HG03025 (cell line): ENCODE data around the gene NCS1.
"Not testable (repeated sequence)": the region's sequence is repeated elsewhere in the genome, so short reads cannot be mapped to it uniquely, and the experiment has no call there.

ENCODE experiments used
- ATAC-seq: cut with Tn5 transposase; IDR thresholded peaks from one replicate; pipeline ENCODE4 v1.9.1; 2021; ENCODE audit warnings: mild to moderate bottlenecking, moderate library complexity; ENCODE audit not compliant: unreplicated experiment, low FRiP score

The NCS1 gene

DNA sequence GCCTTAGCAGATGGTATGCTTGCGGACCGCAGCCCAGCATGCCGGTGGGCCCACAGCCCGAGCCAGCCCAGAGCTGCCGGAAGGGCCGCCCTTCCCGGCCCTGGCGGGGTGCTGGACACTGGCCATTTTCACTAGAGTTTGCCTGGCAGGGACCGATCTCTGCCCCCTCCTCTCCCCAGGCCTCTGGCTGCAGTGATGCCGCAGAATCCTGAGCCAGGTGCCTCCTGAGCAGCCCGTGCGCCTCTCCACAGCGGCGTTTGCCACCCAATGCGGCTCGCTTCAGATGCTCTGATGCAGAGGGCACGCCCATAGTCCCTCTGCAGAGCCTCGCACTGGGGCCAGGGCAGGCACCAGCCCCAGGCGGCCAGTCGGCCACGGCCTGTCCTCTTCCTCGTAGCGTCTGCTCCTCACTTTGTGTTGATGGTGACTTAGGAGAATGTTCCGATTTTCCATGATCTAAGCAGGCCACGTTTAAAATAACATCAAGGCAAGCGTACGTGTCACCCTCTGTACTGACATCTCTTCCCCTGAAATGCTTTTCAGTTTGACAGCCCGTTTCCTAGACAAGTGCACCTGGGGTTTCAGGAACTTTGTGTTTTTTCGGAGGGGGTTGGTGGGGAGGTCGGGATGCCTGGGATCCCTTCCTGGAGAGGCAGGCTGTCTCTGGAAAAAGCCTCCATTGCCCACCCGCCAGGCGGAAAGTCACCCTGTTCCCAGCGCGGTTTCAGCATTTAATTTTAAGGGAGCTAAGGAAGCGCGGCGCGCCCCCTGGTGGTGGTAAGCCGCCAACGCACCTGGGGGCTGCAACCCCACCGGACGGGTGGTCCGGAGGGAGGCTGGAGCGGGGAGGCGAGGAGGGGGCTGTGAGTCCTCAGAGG lies 63.6 kb downstream of the NCS1 start:
- ATAC-seq = no peak

DNA sequence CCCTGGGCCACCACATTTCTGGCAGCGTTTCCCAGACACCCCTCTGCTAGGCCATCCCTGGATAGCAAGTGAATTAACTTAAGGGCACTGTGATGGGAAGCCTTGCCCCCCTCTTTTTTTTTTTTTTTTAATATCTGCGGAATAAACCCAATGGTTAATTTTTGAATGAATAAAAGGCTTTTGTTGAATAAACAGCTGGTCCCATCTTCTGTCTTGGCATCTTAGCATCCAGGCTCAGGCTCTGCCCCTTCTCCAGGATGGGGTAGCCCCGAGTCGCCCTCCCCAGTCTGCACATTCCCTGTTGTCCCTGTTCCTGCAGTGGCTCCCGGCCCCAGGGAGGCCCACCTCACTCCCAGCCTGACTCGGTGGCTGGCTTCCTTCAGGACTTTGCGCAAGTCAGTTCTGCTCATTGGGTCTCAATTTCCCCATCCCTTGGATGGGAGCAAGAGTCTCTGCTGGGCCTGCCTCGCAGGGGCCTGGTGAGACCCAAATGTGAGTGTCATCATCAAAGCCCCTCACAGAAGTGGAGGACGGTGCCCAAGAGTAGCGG lies 64.3 kb downstream of the NCS1 start:
- no peak for ATAC-seq

DNA sequence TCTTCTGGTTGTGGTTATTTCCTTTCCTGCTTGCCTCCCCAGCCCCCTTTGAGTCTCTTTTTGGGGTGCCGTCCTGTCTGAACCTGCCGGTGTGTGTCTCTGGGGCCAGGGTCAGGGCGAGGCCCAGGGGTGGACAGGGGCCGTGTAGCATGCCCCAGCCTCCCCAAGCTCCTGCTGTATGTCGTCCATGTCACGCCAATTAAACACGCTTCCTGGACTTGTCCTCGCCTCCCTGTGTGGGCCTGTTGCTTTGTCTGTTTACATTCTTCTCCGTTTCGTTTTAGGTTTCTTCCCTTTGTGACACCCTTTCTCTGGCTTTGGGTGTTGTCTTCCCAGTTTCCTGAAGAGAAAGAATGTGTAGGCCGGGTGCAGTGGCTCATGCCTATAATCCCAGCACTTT lies 64.9 kb downstream of the NCS1 start:
- ATAC-seq = no peak

DNA sequence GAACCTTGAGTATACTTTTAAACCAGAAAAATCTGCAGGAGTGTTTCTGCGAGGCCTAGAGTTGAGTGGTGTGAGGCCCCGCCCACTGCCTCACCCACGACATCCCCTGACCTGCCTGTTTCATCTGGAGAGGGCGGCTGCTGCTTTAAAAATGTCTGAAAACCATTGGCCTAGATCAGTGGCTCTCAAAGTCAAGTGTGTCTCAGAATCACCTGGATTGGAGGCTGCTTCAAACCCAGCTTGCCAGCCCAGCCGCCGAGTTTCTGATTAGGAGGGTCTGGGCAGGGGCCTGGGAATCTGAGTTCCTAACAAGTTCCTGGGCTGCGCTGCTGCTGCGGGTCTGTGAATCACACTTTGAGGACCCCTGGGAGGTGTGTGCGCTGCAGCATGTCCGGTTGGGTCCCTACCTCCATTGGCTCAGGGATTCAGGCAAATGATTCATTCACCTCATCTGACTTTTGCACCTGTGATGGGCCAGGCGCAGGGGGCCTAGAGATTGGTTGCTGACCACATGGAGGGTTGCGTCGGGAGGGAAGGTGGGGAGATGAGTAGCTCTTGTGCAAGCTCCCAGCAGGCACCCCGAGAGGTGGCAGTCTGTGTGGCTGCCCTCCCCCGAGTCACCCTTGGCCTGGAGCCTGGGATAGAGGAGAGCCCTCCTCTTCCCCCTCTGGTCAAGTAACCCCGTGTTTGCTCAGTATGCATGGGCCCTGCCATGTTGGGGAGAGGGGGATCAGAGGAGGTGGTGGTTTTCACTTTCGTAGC lies 65.7 kb downstream of the NCS1 start:
- no peak for ATAC-seq

DNA sequence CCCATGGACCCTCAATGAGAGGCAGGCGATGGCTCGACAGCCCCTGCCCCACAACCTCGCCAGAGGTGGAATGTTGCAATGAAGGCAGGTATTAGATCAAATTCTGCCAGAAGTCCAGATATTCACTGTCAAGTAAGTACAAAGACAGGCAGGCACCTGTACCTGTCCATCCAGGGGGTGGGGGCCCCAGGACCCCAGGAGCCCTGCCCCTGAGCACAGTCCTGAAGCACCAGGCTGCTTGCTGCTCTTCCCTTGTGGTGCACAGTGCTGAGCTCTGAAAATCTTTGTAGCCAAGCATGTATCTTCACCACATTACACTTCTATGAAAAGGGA lies 67.1 kb downstream of the NCS1 start:
- no peak for ATAC-seq

DNA sequence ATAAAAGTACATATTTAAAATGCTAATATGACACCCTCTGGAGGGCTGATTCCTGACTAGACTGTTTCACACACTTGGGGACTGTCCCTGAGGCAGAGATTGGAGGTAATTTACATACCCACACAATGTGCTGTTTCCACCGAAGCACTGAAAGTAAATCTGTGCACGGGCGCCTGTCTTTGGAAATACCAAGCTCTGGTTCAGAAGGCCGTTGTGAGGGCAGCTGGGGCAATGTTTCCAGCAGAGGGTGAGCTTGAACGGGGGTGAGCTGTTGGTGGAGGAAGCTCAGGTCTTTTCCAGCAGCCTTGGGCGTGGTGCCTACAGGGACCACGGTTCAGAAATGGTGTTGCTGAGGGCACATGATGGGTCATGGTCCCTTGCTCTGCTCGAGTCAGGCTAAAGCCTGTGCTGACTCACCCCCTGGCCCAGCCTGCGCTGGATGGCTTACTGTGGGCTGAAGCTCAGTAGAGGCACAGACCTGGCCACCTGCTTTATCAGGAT lies 67.6 kb downstream of the NCS1 start:
- ATAC-seq = no peak

DNA sequence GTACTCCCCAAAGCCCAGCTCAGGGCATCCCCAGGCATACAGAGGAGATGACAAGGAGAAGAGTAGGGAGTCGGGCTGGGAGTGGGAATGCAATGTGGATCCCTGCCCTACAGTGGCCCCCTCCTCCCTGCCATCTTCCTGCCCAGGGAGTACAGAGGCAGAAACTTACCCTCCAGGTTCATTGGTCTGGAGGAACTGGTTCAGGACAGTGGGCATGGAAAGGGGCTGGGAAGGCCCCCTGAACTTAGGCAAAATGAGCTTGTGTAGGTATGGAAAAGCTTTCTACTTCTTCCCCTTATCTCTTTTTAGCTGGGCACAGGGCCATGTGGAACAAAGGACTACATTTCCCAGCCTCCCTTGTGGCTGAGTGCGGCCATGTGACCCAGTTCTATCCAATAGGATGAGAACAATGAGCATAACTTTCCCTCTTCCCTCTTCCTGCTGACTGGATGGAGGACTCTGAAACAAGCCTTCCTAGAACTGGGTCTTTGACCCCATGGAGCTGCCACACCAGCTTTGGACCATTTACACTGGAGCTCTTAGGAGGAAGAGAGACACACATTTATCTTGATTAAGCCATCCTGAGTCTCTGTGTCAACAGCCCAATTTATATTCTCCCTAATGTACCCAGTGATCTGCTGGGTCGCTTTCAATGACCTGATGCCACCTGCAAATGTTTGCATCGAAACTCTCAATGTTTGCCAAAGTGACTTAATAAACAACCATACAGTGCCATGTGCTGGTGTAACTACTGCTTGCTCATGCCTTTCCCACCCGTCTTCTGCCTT lies 68.4 kb downstream of the NCS1 start:
- ATAC-seq = no peak

DNA sequence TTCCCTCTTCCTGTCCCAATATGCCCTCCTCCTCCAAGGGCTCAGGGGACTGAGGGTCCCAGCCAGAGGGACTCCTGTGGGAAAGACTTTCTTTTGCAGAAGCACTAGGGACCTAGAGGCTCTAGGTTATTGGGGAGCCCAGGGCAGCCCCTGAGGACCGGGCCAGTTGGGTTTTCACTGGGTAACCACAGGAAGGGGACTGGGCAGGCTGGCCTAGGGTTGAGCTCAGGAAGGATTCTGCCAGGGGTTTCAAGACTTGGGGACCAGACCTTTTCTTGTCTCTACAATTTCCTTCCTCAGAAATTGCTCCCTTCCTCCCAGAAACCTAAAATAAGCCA lies 69.0 kb downstream of the NCS1 start:
- ATAC-seq = no peak

DNA sequence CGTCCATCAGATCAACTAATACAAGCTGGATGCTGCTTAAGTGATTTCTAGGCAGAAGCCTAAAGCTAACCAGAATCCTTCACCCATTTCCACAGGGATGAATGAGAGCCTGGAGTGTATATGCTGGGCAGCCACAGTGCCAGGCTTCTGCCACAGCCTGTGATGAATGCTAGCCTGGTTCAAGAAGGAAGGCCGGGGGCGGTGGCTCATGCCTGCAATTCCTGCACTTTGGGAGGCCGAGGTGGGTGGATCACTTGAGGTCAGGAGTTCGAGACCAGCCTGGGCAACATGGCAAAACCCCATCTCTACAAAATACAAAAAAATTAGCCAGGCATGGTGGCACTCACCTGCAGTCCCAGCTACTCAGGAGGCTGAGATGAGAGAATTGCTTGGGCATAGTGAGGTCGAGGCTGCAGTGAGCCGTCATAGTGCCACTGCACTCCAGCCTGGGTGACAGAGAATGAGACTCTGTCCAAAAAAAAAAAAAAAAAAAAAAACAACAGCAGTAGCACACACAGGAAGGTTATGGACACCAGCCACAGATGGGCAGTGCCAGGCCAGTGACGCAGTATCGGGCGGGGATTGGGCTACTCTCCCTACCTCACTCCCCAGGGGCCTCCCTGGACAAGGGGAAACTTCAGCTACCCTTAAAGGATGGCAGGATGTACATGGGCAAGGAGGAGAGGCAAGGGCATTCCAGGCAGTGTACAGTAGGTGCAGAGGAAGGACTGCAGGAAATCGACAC lies 70.2 kb downstream of the NCS1 start:
- no peak for ATAC-seq

DNA sequence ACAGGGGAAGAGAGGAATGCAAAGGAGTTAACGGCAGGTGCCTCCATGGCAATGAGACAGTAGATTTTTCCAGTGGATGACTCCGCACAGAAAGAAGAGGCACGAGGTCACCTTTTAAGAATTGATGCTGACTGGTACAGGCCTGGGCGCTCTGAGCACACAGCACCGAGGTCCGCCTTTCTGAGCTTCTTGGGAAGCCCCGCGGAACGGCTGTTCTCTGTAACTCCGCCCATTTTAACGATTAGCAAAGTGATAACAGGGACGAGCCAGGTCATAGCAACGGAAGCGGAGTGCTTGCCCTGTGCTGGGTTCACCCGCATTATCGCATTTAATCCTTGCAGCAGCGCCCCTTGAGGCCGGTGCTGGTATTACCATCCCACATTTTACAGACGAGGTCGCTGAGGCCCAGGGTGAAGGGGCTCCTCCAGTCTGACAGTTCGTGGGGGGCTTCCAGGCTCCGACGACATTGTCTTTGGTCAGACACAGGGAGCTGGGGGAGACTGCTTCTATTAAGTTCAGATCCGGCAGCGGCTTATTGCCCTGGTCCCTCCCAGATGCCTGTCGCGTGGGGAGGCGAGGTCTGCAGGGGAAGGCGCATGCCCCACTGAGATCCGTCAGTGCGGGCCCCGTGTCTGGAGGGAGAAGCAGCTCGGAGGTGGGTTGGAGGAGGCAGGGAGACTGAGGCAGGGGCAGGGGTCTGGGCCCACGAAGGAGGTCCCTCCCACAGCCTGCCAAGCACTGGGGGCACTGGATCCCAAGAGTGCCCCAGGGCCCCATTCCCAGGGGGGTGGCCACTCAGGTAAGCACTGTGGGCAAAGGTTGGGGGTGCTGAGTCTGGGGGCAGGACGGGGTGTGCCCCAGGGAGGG lies 71.0 kb downstream of the NCS1 start:
- no peak for ATAC-seq

DNA sequence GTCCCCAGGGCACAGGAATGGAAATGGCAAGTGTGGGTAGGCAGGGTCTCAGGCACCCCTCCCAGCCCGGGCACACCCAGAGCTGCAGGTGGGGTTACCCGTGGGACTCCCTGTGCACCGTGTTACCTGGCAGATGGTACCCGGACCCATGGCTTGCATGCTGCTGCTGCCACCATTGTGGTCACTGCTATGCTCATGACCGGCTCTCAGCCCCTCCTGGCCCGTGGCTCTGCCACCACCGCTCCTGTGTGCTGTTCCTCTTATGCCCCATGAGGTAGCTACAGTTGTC lies 71.6 kb downstream of the NCS1 start:
- ATAC-seq = no peak

DNA sequence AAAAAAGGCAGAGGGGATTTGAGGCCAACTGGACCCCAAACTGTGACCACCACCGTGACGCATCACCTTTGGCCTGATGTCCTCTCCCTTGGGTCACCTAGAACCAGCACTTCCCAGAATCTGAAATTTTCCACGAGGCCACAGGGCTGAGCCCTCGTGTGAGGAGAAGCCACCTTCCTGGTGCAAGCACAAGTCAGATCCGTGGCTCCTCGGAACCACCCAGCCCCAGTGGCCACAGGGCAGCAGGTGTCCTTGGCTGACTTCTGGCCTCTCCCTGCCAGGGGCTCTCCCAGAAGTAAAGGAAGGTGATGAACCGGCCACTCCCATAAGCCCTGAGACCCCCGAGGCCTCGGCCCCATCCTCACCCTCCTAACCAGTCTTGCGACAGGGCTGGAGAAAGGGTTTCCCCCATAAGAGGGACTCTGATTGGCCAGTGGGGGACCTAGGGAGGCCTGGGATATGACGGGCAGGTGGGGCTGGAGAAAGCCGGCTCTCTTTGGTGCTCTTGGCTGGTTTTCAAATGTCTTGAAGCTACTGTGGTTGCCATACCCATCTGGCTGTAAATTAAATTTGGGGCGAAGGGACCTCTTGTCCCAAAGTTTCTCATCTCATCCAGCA lies 72.5 kb downstream of the NCS1 start:
- ATAC-seq = no peak

DNA sequence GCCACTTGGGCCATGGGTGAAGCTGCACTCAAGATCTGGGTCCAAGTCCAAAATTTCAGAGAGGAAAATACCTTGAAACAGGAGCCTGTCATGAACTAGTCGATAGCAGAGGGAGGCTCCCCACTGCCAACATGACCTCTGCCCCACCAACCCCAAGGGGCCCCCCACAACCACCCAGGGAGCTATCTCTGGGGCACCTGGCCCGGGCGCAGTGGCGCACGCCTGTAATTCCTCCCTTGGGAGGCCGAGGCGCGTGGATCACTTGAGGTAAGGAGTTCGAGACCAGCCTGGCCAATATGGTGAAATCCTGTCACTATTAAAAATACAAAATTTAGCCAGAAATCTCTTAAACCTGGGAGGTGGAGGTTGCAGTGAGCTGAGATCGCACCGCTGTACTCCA lies 73.3 kb downstream of the NCS1 start:
- ATAC-seq = no peak

DNA sequence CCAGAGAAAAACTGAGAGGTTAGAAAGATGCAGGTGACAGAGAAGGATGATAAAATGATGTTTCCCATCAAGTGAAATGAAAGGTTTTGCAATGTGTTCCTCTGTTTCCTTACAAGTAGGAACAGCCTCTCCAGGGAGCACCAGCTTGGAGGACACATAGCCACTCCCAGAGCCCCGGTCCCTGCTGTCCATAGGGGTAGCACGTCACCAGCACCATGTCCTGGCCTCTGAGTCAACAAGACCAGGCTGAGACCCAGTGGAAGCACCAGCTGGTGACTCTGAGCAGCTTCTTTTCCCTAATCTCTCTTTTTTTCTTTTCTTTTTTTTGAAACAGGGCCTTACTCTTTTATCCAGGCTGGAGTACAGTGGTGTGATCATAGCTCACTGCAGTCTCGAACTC lies 73.9 kb downstream of the NCS1 start:
- no peak for ATAC-seq

DNA sequence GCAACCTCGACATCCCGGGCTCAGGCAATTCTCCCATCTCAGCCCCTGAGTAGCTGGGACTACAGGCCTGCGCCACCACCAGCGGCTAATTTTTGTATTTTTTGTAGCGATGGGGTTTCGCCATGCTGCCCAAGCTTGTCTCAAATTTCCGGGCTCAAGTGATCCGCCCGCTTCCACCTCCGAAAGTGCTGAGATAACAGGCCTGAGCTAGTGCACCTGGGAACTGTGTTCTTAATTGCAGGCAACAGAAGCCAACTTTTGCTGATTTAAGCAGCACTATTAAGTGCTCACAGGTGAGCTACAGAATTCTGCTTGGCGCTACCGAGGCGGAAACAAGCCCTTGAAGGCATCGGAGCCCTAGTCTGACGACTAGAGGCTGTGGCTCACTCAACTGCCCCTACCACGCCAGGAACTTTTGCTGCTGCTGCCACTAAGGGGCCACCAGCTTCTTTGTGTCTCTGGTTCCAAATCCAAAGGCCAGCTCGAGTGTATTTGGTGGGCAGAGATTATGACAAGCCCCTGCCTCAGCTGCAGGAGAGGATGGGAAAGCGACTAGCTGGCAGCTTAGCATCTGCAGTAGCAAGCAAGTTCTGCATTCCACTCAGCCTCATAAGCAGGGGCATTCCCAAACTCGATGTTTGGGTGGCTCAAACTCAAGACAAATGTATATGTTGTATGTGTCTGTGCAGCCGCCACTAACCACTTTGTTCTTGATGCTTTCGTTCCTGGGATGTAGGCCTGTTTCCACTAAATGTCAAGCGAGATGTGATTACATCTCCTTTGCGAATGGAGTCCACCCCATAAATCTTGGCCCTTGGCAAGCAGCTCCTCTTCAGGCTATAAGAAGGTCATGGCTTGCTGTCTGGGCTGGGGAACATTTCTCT lies 82.8 kb downstream of the NCS1 start:
- no peak for ATAC-seq

DNA sequence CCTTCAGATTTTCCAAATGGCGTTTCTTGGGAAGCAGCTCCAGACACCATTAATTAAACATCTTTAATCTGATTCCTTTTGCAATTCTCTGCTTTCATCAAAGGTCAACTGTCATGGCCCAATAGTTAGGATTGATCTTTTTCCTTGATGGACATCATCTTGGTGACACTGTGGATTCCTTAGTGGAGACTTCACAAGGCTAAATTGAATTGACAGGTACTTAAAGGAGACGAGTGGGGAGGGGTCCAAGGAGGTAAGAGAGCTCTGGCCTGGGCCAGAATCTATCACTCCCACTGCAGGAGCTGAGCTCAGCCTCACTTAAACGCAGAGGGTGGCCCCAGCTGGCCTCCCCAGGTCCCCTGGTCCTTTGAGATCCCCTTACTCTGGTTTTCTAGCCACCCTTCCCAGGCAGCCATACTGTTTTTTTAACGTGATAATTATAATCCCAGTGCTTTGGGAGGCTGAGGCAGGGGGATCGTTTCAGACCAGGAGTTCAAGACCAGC lies 83.5 kb downstream of the NCS1 start:
- ATAC-seq = no peak

DNA sequence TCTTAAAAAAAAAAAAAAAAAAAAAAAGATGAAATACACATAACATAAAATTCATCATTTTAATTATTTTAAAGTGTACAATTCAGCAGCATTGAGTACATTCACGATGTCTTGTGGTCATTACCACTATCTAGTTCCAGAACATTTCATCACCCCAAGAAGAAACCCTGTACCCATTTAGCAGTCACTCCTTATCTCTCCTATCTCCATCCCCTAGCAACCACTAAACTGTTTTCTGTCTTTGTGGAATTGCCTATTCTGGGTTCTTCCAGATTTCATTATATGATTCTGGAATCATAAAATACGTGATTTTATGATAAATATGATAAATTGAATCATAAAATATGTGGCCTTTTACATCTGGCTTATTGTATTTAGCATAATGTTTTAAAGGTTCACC lies 84.4 kb downstream of the NCS1 start:
- ATAC-seq = no peak

DNA sequence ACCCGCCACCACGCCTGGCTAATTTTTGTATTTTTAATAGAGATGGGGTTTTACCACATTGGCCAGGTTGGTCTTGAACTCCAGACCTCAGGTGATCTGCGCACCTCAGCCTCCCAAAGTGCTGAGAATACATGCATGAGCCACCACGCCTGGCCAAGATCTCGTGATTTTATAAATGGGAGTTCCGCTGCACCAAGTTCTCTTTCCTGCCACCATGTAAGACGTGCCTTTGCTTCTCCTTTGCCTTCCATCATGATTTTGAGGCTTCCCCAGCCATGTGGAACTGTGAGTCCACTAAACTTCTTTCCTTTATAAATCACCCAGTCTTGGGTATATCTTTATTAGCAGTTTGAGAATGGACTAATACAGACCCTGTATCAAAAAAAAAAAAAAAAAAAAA lies 85.9 kb downstream of the NCS1 start:
- not testable (repeated sequence) for ATAC-seq
